CD4-positive, alpha-beta T cell treated with Interleukin-4 for 1 hour (primary cell): ENCODE measurements around the gene FAM83D.
"Not testable (repeated sequence)": the region's sequence is repeated elsewhere in the genome, so short reads cannot be mapped to it uniquely, and the experiment has no call there.

Source experiments
- DNase-seq, 2 donors: peaks; one replicate each; pipeline ENCODE4 v3.0.0-alpha.2; 2020 to 2022

Gene FAM83D

DNA sequence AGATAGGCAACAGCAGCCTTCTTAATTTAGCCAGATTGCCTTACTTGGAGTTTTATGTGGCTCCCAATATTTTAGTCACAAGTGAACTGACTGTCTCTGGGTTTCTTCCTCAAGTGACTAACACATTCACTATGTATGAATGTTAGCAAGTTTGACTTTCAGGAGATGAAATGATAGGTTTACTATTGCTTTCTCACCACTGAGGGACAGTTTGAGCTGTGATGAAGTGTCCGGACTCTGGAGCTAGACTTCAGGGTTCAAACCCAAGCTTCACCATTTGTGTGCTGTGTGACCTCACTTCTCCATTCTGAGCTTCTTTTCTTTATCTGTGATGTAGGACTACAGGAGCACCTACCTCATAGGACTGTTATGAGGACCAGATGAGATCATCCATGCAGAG, 44.1 kb downstream of the FAM83D start:
- no peak for DNase-seq

DNA sequence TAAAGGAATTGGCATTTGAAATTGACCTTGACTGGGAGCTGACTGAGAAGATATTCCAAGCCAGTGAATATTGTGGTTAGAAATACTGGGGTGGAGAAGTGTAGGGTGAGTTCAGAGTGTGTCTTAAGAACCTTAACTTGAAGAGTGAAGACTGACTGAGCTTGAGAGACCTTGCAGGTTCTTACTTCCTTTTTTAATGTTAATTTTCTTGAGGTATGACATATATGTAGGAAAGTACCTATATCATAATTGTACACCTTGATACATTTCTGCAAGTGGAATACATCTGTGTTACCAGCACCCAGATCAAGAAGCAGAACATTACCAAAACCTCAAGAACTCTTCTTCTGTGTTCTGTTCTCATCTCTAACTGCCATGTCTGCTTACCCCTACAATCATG, 46.9 kb downstream of the FAM83D start:
- DNase-seq: no peak

DNA sequence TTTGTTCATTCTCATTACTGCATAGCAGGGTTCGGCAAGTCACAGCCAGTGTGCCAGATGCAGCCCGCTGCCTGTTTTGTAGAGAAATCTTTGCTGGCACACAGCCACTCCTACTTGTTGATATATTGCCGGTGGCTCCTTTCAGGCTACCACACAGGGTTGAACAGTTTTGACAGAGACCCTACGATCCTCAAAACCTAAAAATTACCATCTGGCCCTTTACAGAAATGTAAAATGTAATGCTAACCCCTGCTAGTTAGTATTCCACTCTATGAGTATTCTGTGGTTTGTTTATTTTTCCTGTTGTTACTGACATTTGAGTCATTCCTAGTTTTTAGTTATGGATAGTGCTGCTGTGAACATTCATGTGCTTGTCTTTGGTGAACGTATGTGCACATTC, 47.4 kb downstream of the FAM83D start:
- DNase-seq: no peak

DNA sequence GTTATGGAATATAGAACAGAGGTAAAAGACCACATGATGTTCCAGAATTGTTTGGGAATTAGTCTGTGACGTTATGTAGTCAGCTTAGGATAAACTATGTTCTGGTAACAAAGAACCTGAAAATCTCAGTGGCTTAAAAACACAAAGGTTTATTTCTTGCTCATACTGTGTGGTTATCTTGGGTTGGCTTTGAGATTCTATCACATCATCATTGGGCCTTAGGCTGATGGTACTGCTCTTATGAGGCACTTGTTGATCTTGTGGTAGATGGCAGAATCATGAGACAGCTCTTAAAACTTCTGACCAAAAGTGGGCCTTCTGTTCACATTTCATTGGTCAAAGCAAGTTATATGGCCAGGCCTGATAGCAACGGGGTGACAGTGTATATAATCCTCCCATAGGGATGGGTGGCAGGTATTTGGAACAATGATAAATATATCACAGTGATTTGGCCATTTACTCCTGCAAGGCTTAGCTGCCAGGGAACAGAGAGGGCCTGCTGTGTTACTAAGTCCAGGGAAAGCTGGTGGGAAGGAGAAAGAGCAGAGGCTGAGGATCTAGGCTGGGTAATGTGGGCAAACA, 49.4 kb downstream of the FAM83D start:
- DNase-seq: no peak

DNA sequence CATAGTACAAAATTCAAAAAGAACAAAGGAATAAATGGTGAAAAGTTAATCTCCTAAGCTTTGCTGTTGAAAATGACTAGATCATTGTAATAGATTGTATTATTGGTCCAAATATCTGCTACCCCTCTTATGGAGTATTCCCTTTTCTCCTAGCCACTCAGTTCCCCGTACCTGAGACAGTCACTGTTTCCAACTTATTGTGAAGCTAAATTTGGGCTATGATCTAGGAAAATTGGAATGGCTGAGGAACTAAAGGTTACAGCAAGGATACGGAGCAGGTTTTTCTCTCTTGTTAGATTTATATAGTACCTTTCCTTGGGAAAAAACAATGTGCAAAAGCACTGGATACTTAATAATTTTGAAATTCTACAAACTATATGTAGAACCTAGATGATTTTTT, 53.2 kb downstream of the FAM83D start:
- DNase-seq: no peak

DNA sequence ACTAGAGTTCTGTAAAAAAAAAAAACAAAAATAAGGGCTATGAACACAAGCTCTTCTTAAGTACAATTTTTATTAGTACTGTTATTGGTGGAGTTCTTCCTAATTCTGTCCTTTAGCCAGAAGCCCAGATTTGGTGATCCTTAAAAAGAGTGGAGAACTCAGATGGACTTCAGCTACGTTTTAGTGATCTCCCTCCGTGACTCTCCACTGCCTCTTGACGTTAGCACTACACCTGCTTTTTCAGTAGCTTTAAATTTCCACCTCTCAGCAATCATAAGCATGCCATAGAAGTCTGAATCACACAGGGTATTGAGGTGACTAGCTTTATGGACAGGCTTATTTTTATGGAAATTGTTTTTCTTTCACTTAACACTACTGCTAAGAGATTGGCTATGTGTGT, 53.6 kb downstream of the FAM83D start:
- DNase-seq: no peak

DNA sequence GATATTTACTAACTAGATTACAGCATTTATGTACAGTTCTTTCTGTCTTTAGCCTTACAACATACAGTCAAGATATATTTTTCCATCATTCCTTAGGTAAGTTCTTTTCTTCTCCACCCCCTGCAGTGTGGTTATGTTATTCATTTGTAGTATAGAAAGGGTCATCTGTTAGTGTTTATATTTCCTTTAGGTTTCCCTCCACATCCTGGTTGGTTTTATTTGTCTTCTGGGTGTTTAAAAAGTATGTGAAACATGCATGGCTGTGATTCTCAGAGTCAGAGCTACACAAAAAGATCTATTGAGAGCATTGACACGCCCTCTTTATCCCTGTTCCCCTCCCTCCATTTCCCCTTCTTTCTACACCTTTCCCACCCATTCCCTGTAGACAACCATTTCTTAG, 56.1 kb downstream of the FAM83D start:
- DNase-seq: no peak

DNA sequence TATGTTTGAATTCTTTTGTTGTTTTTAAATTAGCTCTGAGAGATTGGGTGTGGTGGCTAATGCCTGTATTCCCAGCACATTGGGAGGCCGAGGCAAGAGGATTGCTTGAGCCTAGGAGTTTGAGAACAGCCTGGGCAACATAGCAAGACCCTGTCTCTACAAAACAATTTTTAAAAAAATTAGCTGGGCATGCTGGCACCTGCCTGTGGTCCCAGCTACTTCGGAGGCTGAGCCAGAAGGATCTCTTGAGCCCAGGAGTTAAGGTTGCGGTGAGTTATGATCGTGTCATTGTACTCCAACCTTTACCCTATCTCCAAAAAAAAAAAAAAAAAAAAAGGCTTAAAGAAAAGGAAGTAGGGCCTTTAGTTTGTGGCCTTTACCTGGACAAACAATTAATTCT, 58.8 kb downstream of the FAM83D start:
- no peak for DNase-seq

DNA sequence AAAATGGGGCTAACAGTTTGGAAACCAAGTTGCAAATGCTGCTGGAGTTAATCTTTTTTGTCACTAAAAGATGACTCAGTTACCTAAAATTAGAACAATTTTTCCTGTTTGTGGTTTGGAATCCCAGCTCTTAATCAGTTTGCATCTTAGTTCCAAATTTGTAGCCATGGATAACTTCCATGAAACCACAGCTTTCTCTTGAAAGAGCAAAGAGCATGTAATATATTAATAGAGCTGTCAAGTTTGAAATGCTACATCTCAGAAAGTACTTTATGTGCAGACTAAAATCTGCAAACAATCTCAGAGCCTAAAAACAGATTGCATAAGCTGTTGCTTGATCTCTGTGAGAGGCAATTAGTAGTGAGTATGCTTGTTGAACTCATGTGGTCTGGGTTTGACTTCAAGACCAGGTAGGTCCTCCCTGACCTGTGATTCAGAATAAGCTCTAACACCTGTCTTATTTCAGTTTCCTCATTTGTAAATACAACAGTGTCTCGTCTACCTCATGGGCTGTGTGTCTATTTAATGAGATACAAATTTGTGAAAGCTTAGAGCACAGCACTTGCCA, 59.5 kb downstream of the FAM83D start:
- DNase-seq: no peak

DNA sequence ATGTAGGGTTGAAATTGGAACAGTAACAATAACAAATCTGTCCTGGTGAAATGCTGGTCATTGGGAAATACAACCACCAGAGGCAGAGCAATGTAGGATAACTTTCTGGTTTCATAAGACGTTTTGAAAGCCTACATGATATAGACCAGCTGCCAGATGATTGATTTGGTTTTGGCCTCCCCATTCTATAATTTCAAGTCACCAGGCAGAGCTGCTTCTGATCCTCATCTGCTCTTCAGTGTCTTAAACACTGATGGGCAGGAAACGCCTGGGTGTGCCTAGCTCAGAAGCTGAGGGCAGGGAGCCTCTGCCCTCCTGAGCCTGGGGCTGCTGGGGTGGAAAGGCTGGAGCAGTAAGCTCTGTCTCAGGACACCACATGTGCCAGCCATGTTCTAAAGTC, 60.4 kb downstream of the FAM83D start:
- DNase-seq: no peak

DNA sequence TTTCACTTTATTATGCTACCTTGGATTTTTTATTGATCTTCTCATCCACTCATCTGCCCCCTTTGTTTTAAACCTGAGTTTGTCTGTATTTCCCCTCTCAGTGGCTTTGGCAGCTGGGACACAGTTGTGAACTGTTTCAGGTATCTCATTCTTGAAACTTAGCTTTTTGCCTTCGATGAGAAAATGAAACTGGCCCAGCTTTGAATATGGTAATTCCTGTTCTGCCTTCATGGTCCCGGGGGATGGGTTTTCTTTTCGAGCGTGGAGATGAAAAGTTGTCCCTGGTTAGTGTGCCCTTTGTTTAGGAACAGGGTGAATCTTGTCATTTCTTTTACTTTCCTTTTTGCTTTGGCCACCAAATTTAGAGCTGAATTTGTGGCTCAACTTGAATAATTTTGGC, 61.6 kb downstream of the FAM83D start:
- DNase-seq: no peak

DNA sequence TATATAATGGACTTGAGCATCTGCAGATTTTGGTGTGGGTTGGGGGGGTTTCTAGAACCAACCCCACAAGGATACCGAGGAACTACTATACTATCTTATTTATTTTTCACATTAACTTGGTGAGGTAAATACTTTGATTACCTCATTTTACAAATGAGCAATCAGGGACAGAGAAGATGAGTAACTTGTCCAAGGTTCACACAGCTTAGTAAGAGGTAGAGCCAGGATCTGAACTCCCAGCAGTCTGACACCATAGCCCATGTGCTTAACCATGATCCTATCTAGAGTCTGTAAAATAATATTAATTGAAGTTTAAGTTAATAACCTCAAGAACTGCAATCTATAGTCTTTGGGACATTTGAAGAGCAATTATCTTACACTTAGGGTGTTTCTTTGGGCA, 64.5 kb downstream of the FAM83D start:
- DNase-seq: no peak

DNA sequence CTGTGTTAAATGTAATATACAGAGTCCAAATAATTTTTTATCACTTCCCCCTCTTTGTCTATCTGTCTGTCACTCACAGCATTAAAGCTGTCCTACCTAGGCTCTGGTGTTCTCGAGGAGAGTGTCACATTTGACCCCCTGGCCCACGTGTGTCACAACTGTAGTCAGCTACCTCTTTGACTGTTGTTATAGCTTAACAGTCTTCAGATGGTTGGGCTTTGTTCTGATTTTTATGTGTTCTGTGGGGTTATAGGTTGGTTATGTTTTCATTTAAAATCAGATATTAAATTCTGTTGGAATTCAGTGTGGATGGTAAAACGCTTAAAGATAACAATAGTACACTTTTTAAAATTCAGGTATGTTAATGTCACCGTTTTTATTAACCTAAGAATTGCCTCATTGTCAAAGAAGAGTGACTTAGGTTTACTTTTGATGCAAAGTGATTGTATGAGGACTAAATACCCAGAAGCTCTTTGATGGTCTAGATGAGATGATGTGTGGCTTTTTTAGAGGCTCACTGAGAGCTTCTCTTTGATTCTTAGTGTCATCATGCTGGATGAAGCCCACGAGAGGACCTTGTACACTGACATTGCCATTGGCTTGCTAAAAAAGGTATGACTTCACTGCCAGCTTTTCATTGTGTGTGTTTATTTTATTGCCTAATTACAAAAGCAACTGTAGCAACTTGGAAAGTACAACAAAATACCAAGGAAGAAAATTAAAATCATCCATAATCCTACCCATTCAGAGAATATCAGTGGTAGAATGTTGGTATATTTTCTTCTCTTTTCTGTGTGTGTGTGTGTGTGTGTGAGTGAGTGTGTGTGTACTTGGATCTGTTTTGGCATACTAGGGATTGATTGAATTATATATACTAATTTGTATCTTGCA, 65.8 kb downstream of the FAM83D start:
- DNase-seq: no peak

DNA sequence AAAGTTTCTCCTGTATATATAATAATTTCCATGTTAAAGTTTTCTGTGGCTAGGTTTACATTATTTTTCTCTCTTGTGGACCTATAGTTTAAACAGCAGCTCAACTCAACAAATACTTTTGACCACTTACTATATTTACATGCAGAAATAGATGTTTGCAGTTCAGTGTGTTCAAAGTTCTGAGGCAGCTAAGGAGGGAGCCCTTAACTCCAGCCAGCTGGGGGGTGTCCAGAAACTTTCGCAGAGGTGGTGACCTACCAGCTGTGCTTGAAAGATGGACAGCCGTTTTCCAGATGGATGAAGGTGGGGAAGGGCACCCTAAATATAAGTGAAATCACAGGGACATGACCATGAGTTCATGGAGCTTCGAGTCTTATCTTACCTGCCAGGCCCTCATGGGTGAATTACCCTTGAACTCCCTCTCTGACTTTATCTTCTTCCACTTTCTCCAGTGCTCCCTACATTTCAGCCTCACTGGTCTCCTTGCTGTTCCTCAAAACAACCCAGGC, 69.4 kb downstream of the FAM83D start:
- DNase-seq: no peak

DNA sequence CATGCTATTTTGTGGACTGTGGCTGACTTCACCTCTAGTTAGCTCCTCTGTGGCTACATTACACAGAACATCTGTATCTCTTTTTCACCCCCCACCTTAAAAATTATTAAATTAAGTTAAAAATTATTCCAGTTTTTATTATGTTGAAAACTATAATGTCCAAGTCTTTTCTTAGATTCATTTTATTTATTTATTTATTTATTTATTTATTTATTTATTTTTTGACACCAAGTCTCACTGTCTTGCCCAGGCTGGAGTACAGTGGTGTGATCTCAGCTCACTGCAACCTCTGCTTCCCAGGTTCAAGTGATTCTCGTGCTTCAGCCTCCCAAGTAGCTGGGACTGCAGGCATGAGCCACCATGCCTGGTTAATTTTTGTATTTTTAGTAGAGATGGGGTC, 70.6 kb downstream of the FAM83D start:
- not testable (repeated sequence) for DNase-seq

DNA sequence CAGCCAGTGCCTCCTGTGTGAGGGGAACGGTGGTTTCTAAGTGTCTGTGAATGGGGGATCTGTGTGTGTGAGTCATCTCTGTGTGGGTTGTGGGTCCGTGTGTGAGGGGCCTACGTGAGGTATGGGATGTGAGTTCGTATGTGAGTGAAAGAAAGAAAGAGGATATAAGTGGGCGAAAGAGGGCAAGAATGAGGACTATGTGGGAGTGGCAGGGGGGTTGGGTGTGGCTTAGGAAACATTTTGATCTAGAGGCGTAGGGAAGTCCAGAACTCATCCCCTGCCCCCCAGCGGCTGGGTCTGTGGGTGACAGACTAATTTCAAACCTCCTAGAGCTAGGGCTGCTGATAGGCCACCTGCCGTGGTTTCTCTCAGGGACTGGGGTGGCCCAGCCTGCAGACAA, 71.4 kb downstream of the FAM83D start:
- peak in 1 of 2 donors; percentile 3 for DNase-seq

DNA sequence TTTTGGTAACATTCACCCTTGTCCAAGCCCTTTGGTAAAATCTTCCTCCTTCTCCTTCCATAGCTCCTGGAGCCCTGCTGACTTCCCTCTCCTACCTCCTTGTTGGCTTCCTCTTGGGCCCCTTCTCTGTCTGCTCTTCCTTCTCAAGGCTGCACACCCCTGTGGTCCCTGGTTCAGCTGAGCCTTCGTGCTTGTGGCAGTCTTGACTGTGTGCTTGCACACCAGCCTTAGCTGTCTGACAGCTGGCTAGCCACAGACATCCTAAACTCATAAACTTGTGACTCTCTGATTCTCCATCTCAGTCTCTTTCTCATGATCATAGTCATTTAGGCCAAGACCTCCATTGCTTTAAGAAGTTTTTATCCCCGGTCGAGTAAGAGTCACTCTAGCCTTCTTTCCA, 73.0 kb downstream of the FAM83D start:
- no peak for DNase-seq

DNA sequence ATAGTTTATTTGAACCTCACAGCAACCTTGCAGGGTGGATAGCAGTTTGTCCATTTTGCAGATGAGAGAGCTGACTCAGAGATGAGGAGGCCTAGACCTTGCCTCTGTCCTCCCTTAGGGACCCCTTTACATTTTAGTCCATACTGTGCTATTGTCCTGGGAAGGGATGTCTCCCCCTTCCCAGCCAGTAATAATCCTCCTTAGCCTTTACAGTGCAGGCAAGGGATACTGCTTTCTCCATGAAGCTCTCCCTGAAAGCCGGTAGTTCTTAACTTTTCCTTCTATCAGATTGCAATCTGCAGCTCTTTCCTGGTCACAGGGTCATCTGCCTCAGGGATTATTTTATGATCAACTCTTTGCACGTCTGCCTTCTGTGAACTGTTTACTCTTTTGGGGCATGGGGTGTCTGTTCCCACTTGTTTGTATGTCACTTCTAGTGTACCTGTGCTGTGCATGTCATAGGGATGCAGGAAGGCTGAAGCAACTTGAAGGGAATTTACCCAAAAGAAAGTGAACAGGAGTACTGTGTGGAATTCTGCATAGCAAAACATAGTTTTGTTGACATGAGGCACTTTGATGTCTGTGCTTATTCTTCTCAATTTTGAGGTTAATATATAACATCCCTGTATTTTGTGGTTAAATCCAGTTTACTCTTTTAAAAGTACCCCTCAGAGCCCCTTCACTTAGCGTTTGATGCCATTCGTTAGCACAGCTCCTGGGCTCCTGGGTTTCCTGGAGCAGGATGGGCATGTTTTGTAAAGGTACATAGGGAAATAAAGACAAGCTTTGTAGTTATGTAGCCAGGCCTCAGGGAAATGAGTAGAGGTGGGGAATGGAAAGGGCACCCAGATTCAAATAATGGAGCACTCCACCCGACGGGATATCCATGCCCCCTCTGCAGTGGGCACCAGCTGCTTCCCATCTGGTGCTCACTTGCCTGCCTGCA, 74.0 kb downstream of the FAM83D start:
- no peak for DNase-seq
